GM11168 (cell line): ENCODE results near the gene AP5Z1.

Source experiments
- in situ Hi-C: fragments of 300-500 bp; cut with MboI; formaldehyde crosslinking; loops from one replicate; pipeline ENCODE4 v1.12.0; 2022; ENCODE audit warnings: low sequenced_read_pairs; ENCODE audit not compliant: unreplicated experiment

Gene AP5Z1

DNA sequence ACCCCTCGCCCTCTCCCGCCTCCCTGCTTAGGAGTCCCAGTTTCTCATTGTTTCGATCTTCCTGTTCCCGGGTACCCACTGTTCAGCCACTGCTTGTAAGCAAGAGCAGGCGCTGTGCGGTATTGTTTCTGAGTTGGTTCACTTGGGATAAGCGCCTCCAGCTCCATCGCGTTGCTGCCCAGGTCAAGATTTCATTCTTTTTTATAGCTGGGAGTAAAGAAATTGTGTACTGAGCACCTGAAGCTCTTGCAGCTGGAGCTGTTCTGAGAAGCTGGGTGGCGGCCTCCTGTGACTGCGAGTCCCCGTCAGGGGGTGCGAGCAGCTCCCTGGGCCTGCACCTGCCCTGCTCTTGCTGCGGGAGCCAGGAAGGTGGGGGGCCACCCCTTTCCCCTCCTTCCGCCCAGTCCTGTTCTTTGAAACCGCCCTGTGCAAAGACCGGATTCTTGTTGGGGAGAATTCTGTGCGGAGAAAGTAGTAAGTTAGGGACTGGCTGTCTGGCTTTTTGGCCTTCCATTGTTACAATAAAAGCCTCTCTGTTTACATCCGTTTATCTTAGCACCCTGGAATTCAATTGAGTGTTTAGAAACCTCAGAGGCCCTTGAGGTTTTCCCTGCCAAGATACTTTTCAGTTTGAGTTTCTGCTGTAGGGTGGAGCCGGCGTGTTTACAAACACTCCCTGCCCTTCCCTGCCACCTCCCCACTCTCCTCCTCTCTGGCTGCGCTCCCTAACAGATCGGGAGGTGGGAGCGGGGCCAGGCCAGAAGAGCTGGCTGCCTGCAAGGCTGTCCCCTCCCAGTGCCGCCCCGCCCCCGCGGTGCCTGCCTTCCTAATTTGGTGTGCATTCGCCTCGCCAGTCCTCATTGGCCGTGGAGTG is 30.8 kb upstream of the AP5Z1 start:
- in situ Hi-C loops: loop anchor here (5.0 to 10.0 kb wide), 2 partner anchors 60 to 132 kb away; partner anchors contain the start of gene FOXK1

DNA sequence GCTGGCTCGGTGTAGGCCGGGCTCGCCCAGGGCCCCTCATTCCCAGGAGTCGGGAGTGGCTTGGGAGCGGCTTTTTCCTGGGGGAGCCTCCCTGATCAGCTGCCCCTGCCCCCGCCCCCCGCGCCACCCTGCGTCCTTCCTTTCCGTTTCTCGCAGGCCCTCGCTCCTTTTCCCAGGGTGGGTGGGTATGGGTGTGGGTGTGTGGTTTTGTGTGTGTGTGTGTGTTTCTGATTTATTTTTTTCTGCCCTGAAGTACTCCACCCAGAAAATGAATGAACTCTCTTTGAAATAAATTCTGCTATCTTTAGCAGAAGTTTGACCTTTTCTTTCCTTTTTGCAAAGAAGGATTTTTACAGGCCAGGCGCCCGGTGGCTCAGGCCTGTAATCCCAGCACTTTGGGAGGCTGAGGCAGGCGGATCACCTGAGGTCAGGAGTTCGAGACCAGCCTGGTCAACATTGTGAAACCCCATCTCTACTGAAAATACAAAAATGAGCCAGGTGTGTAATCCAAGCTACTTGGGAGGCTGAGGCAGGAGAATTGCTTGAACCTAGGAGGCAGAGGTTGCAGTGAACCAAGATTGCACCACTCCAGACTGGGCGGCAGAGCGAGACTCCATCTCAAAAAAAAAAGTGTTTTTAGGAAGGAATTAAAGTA is 30.0 kb upstream of the AP5Z1 start:
- in situ Hi-C loops: loop anchor here (5.0 to 10.0 kb wide), 2 partner anchors 61 to 133 kb away; partner anchors contain the start of gene FOXK1

DNA sequence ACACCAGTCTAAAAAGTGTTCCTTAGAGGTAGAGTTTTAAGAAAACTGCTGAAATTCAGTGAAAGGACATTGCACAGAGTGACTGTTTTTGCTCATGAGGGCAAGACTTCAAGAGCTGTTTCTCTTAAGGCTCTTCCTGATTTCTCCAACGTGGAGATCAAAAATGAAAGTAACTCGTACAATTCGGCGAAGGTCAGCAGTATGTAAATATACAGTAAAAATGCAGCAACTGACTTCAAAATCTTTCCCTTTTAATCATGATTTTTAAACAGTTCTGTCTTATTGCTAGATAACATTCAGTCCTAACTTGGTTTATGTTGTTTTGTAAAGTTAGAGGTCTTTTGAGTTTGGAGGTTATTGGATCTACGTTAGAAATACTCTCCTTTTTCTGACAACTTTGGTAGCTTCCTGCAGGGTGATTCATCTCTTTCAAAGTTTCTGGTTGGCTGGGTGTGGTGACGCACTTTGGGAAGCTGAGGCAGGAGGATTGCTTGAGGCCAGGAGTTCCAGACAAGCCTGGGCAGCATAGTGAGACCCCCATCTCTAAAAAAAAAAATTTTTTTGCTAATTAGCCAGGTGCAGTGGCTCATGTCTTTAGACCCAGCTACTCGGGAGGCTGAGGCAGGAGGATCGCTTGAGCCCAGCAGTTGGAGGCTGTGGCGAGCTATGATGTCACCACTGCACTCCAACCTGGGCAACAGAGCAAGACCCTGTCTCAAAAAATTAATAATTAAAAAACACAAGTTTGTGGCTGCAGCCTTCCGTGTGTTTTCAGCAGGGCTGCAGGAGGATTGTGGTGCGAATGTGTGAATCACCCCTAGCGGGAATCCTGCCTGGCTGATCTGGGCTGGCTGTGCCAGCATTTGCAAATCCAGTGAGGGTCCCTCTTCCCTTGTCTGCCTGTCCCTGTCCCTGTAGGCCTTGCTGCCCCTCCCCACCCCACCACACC is 29.2 kb upstream of the AP5Z1 start:
- in situ Hi-C loops: loop anchor here (5.0 to 10.0 kb wide), 2 partner anchors 61 to 134 kb away; partner anchors contain the start of gene FOXK1

DNA sequence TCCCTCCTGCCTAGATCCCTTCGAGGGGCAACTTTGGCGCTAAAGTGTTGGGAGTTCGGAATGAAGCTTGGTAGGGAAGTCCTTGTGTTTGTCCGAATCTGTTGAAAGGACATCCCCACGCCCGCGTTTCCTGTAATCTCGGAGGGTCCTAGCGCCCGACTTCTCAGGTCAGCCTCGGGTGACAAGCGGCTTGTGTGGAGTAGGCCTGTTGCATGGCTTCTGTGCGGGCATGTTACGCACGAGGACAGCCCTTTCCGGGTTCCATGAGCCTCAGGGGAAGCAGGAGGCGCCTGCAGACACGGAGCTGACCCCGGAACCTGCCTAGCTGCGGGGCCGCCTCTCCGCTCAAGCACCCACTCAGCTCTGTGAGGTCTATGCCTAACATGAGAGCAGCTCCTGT is 28.4 kb upstream of the AP5Z1 start:
- in situ Hi-C loops: loop anchor here (5.0 to 10.0 kb wide), 2 partner anchors 62 to 135 kb away; partner anchors contain the start of gene FOXK1

DNA sequence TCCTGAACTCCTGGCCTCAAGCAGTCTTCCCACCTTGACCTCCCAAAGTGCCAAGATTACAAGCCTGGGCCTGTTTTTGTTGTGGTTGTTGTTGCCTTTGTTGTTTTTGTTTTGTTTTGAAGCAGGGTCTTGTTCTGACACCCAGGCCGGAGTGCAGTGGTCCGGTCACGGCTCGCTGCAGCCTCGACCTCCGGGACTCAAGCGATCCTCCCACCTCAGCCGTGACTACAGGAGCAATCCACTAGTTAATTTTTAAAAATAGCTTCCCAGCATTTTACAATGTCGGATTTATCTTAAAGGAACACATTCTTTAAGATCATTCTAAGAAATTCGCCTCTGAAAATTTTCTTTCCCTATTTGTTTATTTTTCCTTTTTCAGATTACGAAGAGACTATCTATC is 27.7 kb upstream of the AP5Z1 start:
- in situ Hi-C loops: loop anchor here (5.0 to 10.0 kb wide), 2 partner anchors 63 to 135 kb away; partner anchors contain the start of gene FOXK1

DNA sequence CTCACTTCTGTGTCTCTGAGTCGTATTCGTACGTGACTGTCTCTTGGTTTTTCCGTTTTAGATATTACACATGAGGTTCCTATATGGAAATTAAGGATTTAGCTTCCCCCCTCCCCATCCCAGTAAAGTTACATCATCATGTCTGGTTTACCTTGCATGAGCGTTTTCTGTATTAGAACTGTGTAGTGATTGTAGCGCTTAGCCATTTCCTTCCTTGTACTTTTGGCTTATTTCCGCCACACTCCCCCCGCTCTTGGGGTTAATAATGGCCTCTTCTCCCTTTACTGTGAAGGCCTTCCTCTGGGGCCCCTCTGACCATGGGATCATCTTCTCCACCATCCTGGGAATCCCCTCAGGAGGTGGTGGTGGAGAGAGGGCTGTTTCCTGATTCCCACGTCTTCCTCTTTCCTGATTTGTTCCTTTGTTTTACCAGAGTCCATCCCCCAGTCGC is 27.2 kb upstream of the AP5Z1 start:
- in situ Hi-C loops: loop anchor here (5.0 to 10.0 kb wide), 2 partner anchors 63 to 136 kb away; partner anchors contain the start of gene FOXK1

DNA sequence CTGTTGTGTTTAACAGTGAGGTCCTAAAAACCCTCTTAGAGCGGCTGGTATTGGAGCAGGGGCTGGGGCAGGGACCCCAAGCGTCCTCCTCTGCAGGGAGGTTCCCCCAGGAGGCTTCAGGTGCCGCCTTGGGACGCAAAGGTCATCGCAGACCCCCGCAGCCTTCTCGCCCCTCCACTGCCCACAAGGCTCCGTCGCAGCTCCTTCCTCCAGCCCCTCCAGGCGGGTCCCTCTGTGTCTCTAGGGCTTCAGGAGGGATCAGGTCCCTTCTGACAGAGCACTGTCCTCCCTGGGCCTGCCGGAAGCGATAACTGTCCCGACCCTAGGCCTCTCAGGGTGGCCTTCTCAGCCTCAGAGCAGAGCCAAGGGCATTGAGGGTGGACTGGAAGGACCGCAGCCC is 26.1 kb upstream of the AP5Z1 start:
- in situ Hi-C loops: loop anchor here (5.0 to 10.0 kb wide), 2 partner anchors 65 to 137 kb away; partner anchors contain the start of gene FOXK1

DNA sequence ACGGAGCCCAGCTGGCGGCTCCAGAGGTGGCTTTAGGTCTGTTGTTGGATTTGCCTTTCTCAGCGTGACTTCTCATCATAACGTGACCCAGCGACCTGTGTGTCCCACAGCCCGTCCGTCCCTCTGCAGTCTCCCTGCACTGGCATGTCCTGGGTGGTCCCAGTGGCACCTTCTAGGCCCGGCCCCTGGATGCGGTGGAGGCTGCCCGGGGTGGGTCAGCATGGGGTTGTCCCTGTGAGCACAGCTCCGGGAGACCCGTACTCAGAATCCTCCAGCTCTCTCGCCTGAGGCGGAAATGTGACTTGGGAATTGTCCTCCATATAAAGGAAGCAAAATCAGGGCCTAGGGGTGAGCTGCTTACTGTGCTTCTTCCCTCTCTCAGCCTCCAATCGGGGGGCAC is 25.6 kb upstream of the AP5Z1 start:
- in situ Hi-C loops: loop anchor here (5.0 to 10.0 kb wide), 2 partner anchors 65 to 137 kb away; partner anchors contain the start of gene FOXK1

DNA sequence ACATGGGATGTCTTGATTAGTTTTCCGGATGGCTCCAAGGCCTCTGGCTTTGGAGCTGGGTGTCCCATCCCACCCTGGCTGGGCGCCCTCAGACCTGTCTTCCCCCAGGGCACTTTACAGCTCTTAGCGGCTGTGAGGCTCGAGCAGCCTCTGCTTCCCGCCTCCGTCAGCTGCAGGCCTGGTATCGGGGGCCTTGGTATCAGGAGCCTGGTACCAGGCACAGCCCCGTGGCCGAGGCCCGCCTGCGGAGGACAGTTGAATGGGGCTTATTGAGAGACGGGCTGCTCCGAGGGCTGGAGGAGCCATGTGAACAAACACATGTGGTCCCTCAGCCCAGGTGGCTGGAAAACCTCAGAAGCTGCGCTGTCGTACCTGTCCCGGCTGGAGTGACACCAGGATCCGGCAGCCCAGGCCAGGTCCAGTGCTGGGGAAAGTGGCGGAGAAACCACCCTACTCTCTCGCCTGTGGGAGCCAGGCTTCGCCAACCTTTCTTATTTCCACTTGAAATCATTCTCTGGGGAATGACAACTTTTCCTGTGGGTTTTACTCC is 23.9 kb upstream of the AP5Z1 start:
- in situ Hi-C loops: no loop called here

DNA sequence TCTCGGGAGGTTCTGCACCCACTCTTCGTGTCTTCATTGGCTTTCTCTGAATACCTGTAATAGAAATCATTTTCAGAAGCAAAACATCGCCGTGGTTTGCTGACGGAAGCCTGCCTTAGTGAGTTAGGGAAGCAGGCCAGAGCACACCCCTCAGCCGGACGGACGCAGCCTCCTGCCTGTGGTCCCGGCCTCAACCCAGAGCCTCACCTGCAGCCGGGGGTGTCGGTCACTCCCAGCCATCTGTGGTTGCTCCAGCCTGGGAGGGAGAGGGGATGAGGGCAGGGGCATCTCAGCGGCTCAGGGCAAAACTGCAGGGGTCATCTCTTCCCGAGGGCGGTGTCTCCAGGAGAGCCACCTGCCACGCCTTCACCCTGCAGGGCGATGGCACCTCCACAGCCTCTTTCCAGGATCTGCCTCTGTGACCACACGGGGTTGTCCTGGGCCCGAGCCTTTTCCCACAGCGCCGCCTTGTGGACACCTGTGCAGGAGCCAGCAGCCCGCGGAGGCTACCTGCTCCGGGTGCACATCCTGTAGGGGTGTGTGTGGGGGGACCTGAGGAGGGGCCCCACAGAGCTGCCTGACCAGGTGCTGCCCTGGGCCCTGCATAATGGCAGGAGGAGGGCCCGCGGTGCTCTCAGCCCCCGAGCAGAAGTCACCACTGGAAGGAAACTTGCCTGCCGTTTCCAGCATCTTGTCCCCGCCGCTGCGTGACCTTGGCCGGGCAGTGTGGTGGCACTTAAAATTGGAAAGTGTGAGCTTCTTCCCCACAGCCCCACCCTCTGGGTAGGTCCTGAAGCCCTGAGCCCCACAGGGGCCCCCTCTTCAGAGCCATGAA is 21.6 kb upstream of the AP5Z1 start:
- in situ Hi-C loops: no loop called here

DNA sequence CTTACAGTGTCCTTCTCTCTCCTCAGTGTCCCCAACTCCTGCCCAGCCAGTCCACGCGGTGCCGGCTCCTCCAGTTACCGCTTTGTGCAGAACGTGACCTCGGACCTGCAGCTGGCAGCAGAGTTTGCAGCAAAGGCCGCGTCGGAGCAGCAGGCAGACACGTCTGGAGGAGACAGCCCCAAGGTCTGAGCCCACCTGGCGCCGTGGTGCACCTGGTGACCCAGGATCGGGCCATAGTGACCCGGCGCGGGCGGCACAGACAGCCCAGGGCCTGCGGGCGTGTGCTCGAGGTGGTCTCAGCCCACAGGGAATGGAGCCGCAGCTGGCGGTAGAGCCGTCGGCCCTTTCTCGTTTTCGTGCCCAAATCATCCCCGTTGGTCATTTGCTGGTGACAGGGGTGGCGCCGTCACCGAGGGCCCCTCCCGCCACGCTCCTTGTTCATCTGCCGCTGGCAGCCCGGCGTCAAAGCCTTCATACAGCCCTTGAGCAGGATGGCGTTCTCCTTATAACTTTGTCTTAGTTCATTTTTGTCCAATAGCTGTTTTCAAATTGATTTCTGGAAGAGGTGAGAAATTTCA is 20.9 kb upstream of the AP5Z1 start:
- in situ Hi-C loops: no loop called here

DNA sequence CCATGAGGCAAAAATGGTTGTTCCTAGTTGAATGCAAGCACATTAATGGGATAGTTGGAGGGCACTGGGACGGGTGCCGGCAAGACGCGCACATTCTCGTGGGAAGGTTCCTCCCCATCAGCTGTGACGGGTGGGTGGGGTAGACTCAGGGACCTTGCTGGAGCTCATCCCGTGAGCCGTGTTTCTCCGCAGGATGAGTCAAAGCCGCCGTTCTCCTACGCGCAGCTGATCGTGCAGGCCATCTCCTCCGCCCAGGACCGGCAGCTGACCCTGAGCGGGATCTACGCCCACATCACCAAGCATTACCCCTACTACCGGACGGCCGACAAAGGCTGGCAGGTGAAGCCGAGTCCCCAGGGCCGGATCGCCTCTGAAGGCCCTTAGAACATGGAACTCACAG is 20.4 kb upstream of the AP5Z1 start:
- in situ Hi-C loops: no loop called here

DNA sequence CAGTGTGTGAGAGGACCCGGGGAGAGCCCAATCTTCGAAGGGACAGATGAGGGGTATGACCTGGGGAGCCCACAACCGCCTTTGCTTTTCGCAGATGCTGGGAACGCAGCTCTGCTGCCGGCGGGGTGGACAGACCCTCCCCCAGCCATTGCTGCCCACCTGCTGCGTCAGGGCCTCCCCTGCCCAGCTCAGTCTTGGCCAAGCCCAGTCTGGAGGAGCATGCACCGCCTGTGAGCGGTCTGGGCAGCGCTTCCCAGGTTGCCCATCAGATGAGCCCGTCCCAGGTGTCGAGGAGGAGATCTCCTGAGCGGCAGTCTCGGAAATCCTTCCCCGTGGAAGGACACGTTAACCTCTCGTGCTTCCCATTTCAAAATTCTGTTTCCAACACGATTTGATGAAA is 17.3 kb upstream of the AP5Z1 start:
- in situ Hi-C loops: no loop called here

DNA sequence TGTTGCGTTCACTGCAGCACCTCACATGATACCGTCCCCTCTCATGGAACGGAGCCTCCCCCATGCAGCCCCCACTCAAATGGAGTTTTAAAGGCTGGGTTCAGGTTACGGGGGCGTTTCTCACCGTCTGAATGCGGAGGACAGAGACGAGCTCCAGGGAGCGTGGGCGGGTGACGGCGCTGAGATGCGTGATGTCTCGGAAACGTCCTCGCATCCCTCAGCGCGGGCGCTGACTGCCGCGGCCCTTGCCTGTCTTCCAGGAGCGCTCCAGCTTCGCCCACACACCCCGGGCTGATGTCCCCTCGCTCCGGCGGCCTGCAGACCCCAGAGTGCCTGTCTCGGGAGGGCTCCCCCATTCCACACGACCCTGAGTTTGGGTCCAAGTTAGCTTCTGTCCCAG is 16.6 kb upstream of the AP5Z1 start:
- in situ Hi-C loops: no loop called here

DNA sequence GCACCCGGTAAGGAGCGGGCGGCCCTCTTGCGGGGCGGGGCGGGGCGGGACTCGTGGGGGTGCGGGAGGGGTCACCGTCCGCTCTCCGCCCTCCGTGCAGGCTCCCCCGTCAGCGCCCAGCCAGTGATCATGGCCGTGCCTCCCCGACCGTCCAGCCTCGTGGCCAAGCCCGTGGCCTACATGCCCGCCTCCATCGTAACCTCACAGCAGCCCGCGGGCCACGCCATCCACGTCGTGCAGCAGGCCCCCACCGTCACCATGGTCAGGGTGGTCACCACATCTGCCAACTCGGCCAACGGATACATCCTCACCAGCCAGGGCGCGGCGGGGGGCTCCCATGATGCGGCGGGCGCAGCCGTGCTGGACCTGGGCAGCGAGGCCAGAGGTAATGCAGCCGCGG is 16.2 kb upstream of the AP5Z1 start:
- in situ Hi-C loops: no loop called here

DNA sequence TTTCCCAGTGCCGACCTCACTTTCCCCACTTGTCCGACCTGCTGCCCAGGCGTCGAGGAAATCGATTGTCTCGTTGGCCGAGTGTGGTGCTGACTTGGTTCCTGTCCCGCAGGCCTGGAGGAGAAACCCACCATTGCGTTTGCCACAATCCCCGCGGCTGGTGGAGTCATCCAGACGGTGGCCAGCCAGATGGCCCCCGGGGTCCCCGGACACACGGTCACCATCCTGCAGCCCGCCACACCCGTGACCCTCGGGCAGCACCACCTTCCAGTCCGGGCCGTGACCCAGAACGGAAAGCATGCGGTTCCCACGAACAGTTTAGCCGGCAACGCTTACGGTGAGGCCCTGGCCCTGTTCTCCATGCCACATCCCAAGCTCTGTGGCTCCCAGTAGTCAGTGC is 14.5 kb upstream of the AP5Z1 start:
- in situ Hi-C loops: no loop called here

DNA sequence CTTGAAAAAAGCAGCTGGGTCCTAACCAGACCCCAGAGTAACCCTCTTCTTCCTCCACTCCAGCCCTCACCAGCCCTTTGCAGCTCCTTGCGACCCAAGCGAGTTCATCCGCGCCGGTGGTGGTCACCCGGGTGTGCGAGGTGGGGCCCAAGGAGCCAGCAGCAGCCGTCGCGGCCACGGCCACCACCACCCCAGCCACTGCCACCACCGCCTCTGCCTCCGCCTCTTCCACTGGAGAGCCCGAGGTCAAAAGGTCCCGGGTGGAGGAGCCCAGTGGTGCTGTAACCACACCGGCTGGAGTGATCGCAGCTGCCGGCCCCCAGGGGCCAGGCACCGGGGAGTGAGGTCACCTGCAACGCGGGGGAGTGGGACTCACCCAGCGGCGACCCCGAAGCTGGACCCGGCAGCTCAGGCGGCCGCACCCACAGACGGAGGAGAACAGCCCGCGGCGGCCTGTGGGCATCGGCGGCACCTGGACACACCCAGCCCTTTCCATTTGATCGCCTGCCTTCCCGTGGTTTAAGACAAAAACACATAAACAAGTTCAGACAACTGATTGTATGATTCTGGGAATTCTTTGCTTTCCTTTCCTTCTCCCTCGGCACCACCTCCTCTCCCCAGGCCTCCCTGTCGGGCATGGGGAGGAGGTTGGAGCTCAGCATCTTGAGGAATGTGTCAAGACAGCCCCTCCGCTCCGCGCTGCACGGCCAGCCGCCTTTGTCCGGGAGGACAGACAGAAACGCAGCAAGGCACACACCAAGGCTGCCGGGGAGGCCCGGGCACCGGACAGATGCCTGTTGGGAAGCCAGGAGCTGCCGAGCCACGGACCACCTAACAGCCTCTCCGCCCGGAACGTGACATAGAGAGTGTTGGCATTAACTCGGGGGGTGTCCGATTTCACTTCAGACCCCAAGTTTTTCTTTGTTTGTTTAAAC is 13.0 kb upstream of the AP5Z1 start:
- in situ Hi-C loops: no loop called here
